GM19239 (cell line): Measurements from ENCODE around the gene MCOLN1.

ENCODE experiments used
- DNase-seq: peaks from one replicate; pipeline ENCODE4 v3.0.0; 2011; ENCODE audit warnings: low spot score; ENCODE audit not compliant: insufficient read length
- FAIRE-seq: peaks from 2 replicates; lab custom pipeline; 2011; peaks lifted over from hg19 to GRCh38; lab: Jason Lieb, UNC

MCOLN1 gene

GRCh38 chr19:7522072-7522922, at the start of gene MCOLN1:
Gene MCOLN1 (plus strand): TSS chr19:7522624. CDS start chr19:7522751, 127 bp downstream.
- FAIRE-seq (peak; percentile 98), DNase-seq (peak; percentile 100)

GRCh38 chr19:7475665-7476064, 46.8 kb upstream of the MCOLN1 start:
- FAIRE-seq (no peak), DNase-seq (no peak)

- DNase-seq = no peak
- no peak for FAIRE-seq
These were observed 46.2 kb upstream of the MCOLN1 start for GRCh38 chr19:7476241-7476640.

GRCh38 chr19:7476777-7477494, 45.5 kb upstream of the MCOLN1 start:
- DNase-seq = no peak

GRCh38 chr19:7477758-7478157, 44.7 kb upstream of the MCOLN1 start:
- FAIRE-seq (no peak), DNase-seq (no peak)

More at GRCh38 chr19:7476777-7477494, 45.5 kb upstream of the MCOLN1 start:
- no peak for FAIRE-seq

GRCh38 chr19:7478173-7478842, 44.1 kb upstream of the MCOLN1 start:
- DNase-seq (no peak), FAIRE-seq (no peak)

- DNase-seq (no peak), FAIRE-seq (no peak)
These were observed 43.6 kb upstream of the MCOLN1 start for GRCh38 chr19:7478843-7479227.

- no peak for FAIRE-seq
- no peak for DNase-seq
These were observed 42.0 kb upstream of the MCOLN1 start for GRCh38 chr19:7480222-7480969.

GRCh38 chr19:7480970-7481255, 41.5 kb upstream of the MCOLN1 start:
- DNase-seq = no peak
- FAIRE-seq = no peak

GRCh38 chr19:7482584-7483439, 39.6 kb upstream of the MCOLN1 start:
- FAIRE-seq = no peak
- DNase-seq = no peak

- no peak for DNase-seq
- FAIRE-seq = no peak
These were observed 38.7 kb upstream of the MCOLN1 start for GRCh38 chr19:7483720-7484201.

- DNase-seq = no peak
- no peak for FAIRE-seq
These were observed 35.5 kb upstream of the MCOLN1 start for GRCh38 chr19:7486923-7487322.

- FAIRE-seq (peak; percentile 91), DNase-seq (peak; percentile 98)
These were observed 33.6 kb upstream of the MCOLN1 start, which contains the start of gene PEX11G for GRCh38 chr19:7488736-7489353. Gene PEX11G (minus strand): TSS chr19:7489035. CDS start chr19:7489010, 25 bp downstream.

GRCh38 chr19:7489609-7490044, 32.8 kb upstream of the MCOLN1 start:
- FAIRE-seq (no peak), DNase-seq (no peak)

GRCh38 chr19:7492142-7492541, 30.3 kb upstream of the MCOLN1 start:
- no peak for DNase-seq
- no peak for FAIRE-seq

- DNase-seq = no peak
- FAIRE-seq = no peak
These were observed 29.9 kb upstream of the MCOLN1 start for GRCh38 chr19:7492558-7492957.

GRCh38 chr19:7494416-7495098, 27.9 kb upstream of the MCOLN1 start:
- FAIRE-seq (no peak), DNase-seq (no peak)

GRCh38 chr19:7497292-7497691, 25.1 kb upstream of the MCOLN1 start:
- FAIRE-seq (no peak), DNase-seq (no peak)
